ENCODE data around the gene DYRK1B. TPM values are rescaled to one million over a fixed set of nuclear protein-coding genes. Genes with fewer than 3 reads are reported as not detected.

The DYRK1B gene
- total RNA-seq, 1 experiment from 2014 or later = 12.2 TPM

DNA sequence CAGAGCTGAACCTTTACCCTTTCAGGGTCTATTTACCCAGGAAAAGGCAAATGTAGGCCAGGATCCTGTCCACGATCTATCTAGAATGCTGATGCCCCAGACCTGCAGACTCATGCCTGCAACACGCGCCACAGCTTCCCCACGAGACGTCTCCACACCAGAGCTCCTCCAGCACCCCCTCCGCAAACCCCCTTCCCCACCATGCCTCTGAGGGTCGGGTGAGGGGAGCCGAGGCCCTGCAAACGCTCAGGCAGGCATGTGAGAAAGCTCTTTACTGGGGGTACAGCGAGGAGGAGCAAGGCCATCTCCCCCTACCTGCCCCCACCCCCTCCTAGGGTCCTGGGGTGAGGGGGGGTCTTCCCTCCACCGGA, 8.9 kb downstream of the DYRK1B start:
- ATAC-seq = no peak
- peak overlapping the region; percentile 60; the same call in 1 of the 2 replicates for H3K27ac Mint-ChIP-seq
- TF ChIP-seq, protein P1, sequence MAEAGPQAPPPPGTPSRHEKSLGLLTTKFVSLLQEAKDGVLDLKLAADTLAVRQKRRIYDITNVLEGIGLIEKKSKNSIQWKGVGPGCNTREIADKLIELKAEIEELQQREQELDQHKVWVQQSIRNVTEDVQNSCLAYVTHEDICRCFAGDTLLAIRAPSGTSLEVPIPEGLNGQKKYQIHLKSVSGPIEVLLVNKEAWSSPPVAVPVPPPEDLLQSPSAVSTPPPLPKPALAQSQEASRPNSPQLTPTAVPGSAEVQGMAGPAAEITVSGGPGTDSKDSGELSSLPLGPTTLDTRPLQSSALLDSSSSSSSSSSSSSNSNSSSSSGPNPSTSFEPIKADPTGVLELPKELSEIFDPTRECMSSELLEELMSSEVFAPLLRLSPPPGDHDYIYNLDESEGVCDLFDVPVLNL (CRISPR knock-in tag; IDR thresholded peaks at IDR 0.05; ENCODE audit: borderline replicate concordance, low read depth) = no peak
- no peak for TF ChIP-seq EMX1 (CRISPR knock-in tag; IDR thresholded peaks at IDR 0.05)
- TF ChIP-seq FOXK1 (CRISPR knock-in tag; IDR thresholded peaks at IDR 0.05) = no peak
- TF ChIP-seq CREM (CRISPR knock-in tag; IDR thresholded peaks at IDR 0.05) = no peak
- TF ChIP-seq, protein P2, sequence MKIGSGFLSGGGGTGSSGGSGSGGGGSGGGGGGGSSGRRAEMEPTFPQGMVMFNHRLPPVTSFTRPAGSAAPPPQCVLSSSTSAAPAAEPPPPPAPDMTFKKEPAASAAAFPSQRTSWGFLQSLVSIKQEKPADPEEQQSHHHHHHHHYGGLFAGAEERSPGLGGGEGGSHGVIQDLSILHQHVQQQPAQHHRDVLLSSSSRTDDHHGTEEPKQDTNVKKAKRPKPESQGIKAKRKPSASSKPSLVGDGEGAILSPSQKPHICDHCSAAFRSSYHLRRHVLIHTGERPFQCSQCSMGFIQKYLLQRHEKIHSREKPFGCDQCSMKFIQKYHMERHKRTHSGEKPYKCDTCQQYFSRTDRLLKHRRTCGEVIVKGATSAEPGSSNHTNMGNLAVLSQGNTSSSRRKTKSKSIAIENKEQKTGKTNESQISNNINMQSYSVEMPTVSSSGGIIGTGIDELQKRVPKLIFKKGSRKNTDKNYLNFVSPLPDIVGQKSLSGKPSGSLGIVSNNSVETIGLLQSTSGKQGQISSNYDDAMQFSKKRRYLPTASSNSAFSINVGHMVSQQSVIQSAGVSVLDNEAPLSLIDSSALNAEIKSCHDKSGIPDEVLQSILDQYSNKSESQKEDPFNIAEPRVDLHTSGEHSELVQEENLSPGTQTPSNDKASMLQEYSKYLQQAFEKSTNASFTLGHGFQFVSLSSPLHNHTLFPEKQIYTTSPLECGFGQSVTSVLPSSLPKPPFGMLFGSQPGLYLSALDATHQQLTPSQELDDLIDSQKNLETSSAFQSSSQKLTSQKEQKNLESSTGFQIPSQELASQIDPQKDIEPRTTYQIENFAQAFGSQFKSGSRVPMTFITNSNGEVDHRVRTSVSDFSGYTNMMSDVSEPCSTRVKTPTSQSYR (CRISPR knock-in tag; IDR thresholded peaks at IDR 0.05) = no peak
- TF ChIP-seq ZNF396 (CRISPR knock-in tag; IDR thresholded peaks at IDR 0.05; ENCODE audit: borderline replicate concordance) = no peak
- TF ChIP-seq MYBL2 (CRISPR knock-in tag; IDR thresholded peaks at IDR 0.05) = no peak
- TF ChIP-seq, protein P3, sequence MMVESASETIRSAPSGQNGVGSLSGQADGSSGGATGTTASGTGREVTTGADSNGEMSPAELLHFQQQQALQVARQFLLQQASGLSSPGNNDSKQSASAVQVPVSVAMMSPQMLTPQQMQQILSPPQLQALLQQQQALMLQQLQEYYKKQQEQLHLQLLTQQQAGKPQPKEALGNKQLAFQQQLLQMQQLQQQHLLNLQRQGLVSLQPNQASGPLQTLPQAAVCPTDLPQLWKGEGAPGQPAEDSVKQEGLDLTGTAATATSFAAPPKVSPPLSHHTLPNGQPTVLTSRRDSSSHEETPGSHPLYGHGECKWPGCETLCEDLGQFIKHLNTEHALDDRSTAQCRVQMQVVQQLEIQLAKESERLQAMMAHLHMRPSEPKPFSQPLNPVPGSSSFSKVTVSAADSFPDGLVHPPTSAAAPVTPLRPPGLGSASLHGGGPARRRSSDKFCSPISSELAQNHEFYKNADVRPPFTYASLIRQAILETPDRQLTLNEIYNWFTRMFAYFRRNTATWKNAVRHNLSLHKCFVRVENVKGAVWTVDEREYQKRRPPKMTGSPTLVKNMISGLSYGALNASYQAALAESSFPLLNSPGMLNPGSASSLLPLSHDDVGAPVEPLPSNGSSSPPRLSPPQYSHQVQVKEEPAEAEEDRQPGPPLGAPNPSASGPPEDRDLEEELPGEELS (CRISPR knock-in tag; IDR thresholded peaks at IDR 0.05) = no peak
- no peak for TF ChIP-seq ESRRA (CRISPR knock-in tag; IDR thresholded peaks at IDR 0.05; ENCODE audit: borderline replicate concordance)
- TF ChIP-seq, protein P4, sequence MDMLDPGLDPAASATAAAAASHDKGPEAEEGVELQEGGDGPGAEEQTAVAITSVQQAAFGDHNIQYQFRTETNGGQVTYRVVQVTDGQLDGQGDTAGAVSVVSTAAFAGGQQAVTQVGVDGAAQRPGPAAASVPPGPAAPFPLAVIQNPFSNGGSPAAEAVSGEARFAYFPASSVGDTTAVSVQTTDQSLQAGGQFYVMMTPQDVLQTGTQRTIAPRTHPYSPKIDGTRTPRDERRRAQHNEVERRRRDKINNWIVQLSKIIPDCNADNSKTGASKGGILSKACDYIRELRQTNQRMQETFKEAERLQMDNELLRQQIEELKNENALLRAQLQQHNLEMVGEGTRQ (CRISPR knock-in tag; IDR thresholded peaks at IDR 0.05) = no peak
- TF ChIP-seq, protein P5, sequence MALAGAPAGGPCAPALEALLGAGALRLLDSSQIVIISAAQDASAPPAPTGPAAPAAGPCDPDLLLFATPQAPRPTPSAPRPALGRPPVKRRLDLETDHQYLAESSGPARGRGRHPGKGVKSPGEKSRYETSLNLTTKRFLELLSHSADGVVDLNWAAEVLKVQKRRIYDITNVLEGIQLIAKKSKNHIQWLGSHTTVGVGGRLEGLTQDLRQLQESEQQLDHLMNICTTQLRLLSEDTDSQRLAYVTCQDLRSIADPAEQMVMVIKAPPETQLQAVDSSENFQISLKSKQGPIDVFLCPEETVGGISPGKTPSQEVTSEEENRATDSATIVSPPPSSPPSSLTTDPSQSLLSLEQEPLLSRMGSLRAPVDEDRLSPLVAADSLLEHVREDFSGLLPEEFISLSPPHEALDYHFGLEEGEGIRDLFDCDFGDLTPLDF (CRISPR knock-in tag; IDR thresholded peaks at IDR 0.05) = no peak
- no peak for DNase-seq (ENCODE audit: low spot score)
- no peaks in the 10 kb centered on the region for H3K27me3 Mint-ChIP-seq (ENCODE audit: low read depth)
- no peak overlapping the region for H3K4me3 Mint-ChIP-seq
- peaks cover 10% of the 10 kb centered on the region for H3K36me3 Mint-ChIP-seq
- POLR2A ChIA-PET = interaction anchor here (0.6 to 1.6 kb wide), 3 partner anchors 8 to 65 kb away, joined by 3 to 14 read pairs (median 8); partner anchors contain the start of gene DYRK1B
- H3K9me3 Mint-ChIP-seq = no peaks in the 10 kb centered on the region
- H3K4me1 Mint-ChIP-seq = no peaks in the 10 kb centered on the region
- CTCF ChIA-PET = interaction anchor here (0.8 to 2.0 kb wide), 4 partner anchors 9 to 32 kb away, joined by 3 to 6 read pairs (median 4); partner anchors contain the start of gene DYRK1B

DNA sequence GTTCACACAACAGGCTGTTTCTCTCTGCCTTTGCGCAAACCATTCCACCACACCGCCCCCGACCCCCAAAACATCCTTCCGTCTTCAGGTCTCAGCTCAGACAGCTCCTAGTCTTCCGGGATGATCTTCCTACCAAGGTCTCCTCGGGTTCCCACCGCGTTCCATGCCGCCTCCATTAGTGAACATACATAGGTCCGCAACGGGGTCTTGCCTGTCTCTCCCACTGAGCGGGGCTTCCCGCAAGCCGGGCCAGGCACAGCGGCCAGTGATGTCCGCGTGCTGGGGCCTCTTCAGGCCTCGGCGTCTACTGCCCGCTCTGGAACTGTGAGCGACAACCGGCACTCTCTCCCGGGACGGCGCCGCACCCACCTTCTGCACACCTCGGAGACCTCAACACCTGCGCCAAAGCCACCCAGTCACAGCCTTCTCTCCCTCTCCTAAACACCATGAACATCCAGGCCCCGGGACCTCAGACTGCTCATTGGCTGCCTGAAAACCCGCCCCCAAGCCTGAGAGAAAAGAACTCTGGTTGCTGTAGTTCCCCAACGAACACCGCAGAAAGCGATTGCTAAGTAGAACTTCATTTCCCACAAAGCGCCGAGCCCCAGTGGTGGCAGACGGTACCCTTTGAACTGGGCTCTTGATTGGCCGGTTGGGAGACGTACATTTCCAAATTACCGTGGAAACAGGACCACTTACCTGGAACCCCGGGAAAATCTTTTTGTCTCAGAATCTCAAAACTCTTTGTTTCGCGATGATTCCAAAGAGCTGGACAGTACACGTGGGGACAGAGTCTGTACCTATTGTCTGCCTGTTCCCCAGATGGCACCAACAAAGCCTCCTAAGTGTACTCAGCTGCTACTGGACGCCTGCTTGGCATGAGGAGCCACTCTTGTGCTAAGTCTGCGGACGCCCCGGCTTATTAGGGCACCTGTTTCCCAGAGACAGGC, 9.5 kb downstream of the DYRK1B start:
- ChIA-PET POLR2A (interaction anchor here (0.6 to 1.6 kb wide), 3 partner anchors 9 to 66 kb away, joined by 3 to 14 read pairs (median 8); partner anchors contain the start of gene DYRK1B), CTCF (interaction anchor here (0.8 to 2.0 kb wide), 3 partner anchors 10 to 31 kb away, joined by 3 to 4 read pairs (median 3); partner anchors contain the start of gene DYRK1B)
- DNase-seq (ENCODE audit: low spot score) (peak; percentile 91), ATAC-seq (peak; percentile 99)
- Mint-ChIP-seq H3K36me3 (0 out of 2 replicates have a peak, but pooled peaks cover 6% of the 10 kb centered on the region), H3K4me1 (no peaks in the 10 kb centered on the region), H3K4me3 (no peak overlapping the region), H3K27ac (peak overlapping the region; percentile 60; the same call in 1 of the 2 replicates), H3K27me3 (ENCODE audit: low read depth) (no peaks in the 10 kb centered on the region), H3K9me3 (no peaks in the 10 kb centered on the region)
- TF ChIP-seq, protein P6, sequence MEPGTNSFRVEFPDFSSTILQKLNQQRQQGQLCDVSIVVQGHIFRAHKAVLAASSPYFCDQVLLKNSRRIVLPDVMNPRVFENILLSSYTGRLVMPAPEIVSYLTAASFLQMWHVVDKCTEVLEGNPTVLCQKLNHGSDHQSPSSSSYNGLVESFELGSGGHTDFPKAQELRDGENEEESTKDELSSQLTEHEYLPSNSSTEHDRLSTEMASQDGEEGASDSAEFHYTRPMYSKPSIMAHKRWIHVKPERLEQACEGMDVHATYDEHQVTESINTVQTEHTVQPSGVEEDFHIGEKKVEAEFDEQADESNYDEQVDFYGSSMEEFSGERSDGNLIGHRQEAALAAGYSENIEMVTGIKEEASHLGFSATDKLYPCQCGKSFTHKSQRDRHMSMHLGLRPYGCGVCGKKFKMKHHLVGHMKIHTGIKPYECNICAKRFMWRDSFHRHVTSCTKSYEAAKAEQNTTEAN (CRISPR knock-in tag; IDR thresholded peaks at IDR 0.05) = no peak
- TF ChIP-seq NR1H2 (CRISPR knock-in tag; IDR thresholded peaks at IDR 0.05) (no peak), ZNF121 (CRISPR knock-in tag; IDR thresholded peaks at IDR 0.05) (no peak), SP1 (CRISPR knock-in tag; conservative IDR thresholded peaks at IDR 0.05) (peak; percentile 78; the same call in 1 of the 2 replicates), TP53 (CRISPR knock-in tag; IDR thresholded peaks at IDR 0.05) (peak; percentile 56; the same call in 1 of the 2 replicates), GABPB1 (CRISPR knock-in tag; IDR thresholded peaks at IDR 0.05) (no peak)
- TF ChIP-seq, protein P7, sequence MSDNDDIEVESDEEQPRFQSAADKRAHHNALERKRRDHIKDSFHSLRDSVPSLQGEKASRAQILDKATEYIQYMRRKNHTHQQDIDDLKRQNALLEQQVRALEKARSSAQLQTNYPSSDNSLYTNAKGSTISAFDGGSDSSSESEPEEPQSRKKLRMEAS (CRISPR knock-in tag; IDR thresholded peaks at IDR 0.05) = peak; percentile 44; the same call in 1 of the 2 replicates

All from WTC11 (cell line).